Smooth muscle cell (in vitro differentiated cells): ENCODE measurements around the gene LIM2. TPM values are rescaled to one million over a fixed set of nuclear protein-coding genes. Genes with fewer than 3 reads are reported as not detected.

Experiments
- DNase-seq: peaks from one replicate; lab custom pipeline; 2025; ENCODE audit not compliant: unreplicated experiment; lab: John Stamatoyannopoulos, UW
- H2AFZ ChIP-seq: fragments of 200-600 bp; sonication (generic); 2 replicates; pipeline ENCODE4 v1.6.0; 2016; ENCODE audit warnings: antibody characterized with exemption, low read depth, mild to moderate bottlenecking
- H3F3A ChIP-seq: fragments of 200-600 bp; sonication (generic); 2 replicates; pipeline ENCODE4 v1.6.0; 2017; ENCODE audit warnings: antibody characterized with exemption, low read depth
- H3K27ac ChIP-seq: fragments of 200-600 bp; sonication (generic); 2 replicates; pipeline ENCODE4 v1.5.1; 2016; ENCODE audit warnings: low read depth, mild to moderate bottlenecking
- H3K27me3 ChIP-seq: fragments of 200-600 bp; sonication (generic); 2 replicates; pipeline ENCODE4 v1.6.1; 2016; ENCODE audit warnings: low read depth, mild to moderate bottlenecking
- H3K36me3 ChIP-seq: fragments of 200-600 bp; sonication (generic); 2 replicates; pipeline ENCODE4 v1.5.1; 2016; ENCODE audit warnings: low read depth
- H3K4me1 ChIP-seq: fragments of 200-600 bp; sonication (generic); 2 replicates; pipeline ENCODE4 v1.5.1; 2016; ENCODE audit warnings: low read depth
- H3K4me2 ChIP-seq: fragments of 200-600 bp; sonication (generic); 2 replicates; pipeline ENCODE4 v1.6.0; 2016; ENCODE audit warnings: mild to moderate bottlenecking
- H3K4me3 ChIP-seq: fragments of 200-600 bp; sonication (generic); 2 replicates; pipeline ENCODE4 v1.5.1; 2016; ENCODE audit warnings: mild to moderate bottlenecking
- H3K79me2 ChIP-seq: fragments of 200-600 bp; sonication (generic); 2 replicates; pipeline ENCODE4 v1.6.0; 2016; ENCODE audit warnings: low read depth, mild to moderate bottlenecking
- H3K9ac ChIP-seq: fragments of 200-600 bp; sonication (generic); 2 replicates; pipeline ENCODE4 v1.6.0; 2016; ENCODE audit warnings: low read depth
- H3K9me3 ChIP-seq: fragments of 200-600 bp; sonication (generic); replicated peaks from 2 replicates; pipeline ENCODE4 v1.5.1; 2016; ENCODE audit warnings: low read depth
- H4K20me1 ChIP-seq: fragments of 200-600 bp; sonication (generic); 2 replicates; pipeline ENCODE4 v1.6.0; 2016; ENCODE audit warnings: low read depth
- CTCF ChIP-seq: fragments of 200-600 bp; sonication (generic); IDR thresholded peaks from 2 replicates; pipeline ENCODE4 v1.5.1; 2017; ENCODE audit warnings: borderline replicate concordance, mild to moderate bottlenecking, antibody characterized with exemption; ENCODE audit not compliant: insufficient read depth, poor library complexity, severe bottlenecking
- WGBS: methylation state at CpG from one replicate; pipeline ENCODE4 v1.1.7; 2016; ENCODE audit warnings: low lambda C conversion rate; 5-methylcytosine and 5-hydroxymethylcytosine counted together
- polyA plus RNA-seq: library from polyadenylated mRNA; unstranded; fragments of >200 nt; fragmentation: Nextera tagmentation; extraction: Ambion mirVana; gene quantifications from 2 replicates; pipeline ENCODE4 v1.2.1, GENCODE V29; 2016
- total RNA-seq: library from RNA; depleted of rRNA; stranded (reverse); fragments of >200 nt; gene quantifications from 2 replicates; pipeline ENCODE4 v1.2.3, GENCODE V29; 2014

Gene LIM2
- total and polyA plus RNA-seq, 2 experiments from 2014 or later, result not detected

- no peaks in the 10 kb centered on the region for H4K20me1 ChIP-seq
- H3F3A ChIP-seq, result no peaks in the 10 kb centered on the region
- H2AFZ ChIP-seq, result peak overlapping the region; percentile 63
- peak overlapping the region; percentile 88 for H3K27ac ChIP-seq
- TF ChIP-seq CTCF, result no peak
- peak overlapping the region; percentile 100 for H3K4me2 ChIP-seq
- DNase-seq, result peak; percentile 76
- H3K36me3 ChIP-seq, result no peaks in the 10 kb centered on the region
- peak overlapping the region; percentile 84 for H3K9ac ChIP-seq
- H3K9me3 ChIP-seq, result no peaks in the 10 kb centered on the region
- H3K27me3 ChIP-seq, result no peaks in the 10 kb centered on the region
- no peaks in the 10 kb centered on the region for H3K79me2 ChIP-seq
- WGBS, result under 1% methylated on average over 15 of the region's 15 CpGs
- peak overlapping the region; percentile 93 for H3K4me3 ChIP-seq
- peaks cover 22% of the 10 kb centered on the region for H3K4me1 ChIP-seq
These were observed 20.6 kb downstream of the LIM2 start for GRCh38 chr19:51367255-51367564.

- H3K27me3 ChIP-seq, result no peaks in the 10 kb centered on the region
- H2AFZ ChIP-seq, result peak overlapping the region; percentile 63
- H3K4me1 ChIP-seq, result peaks cover 22% of the 10 kb centered on the region
- peak overlapping the region; percentile 100 for H3K4me2 ChIP-seq
- no peaks in the 10 kb centered on the region for H3K9me3 ChIP-seq
- under 1% methylated on average over 42 of the region's 54 CpGs for WGBS
- peak; percentile 89 for DNase-seq
- H3K9ac ChIP-seq, result peak overlapping the region; percentile 84
- H3K36me3 ChIP-seq, result no peaks in the 10 kb centered on the region
- H3K27ac ChIP-seq, result peak overlapping the region; percentile 88
- H3K79me2 ChIP-seq, result no peaks in the 10 kb centered on the region
- no peak for TF ChIP-seq CTCF
- H3K4me3 ChIP-seq, result peak overlapping the region; percentile 93
- H3F3A ChIP-seq, result no peaks in the 10 kb centered on the region
- H4K20me1 ChIP-seq, result no peaks in the 10 kb centered on the region
These were observed 21.2 kb downstream of the LIM2 start for GRCh38 chr19:51366389-51367254.

GRCh38 chr19:51365965-51366388, 21.8 kb downstream of the LIM2 start, which contains the start of gene ETFB:
Gene ETFB, minus strand, starts transcription at chr19:51366388. Its CDS starts 62 bp downstream, at chr19:51366326.
- Histone ChIP-seq H3K36me3 (no peaks in the 10 kb centered on the region), H3K9me3 (no peaks in the 10 kb centered on the region), H2AFZ (peak within 1 kb of the TSS; percentile 89), H3K27ac (peak within 1 kb of the TSS; percentile 88), H3K79me2 (no peaks in the 10 kb centered on the region), H4K20me1 (no peaks in the 10 kb centered on the region), H3K4me2 (peak within 1 kb of the TSS; percentile 100), H3K27me3 (no peaks in the 10 kb centered on the region), H3K4me1 (peaks cover 22% of the 10 kb centered on the region), H3K9ac (peak within 1 kb of the TSS; percentile 87), H3F3A (no peaks in the 10 kb centered on the region), H3K4me3 (peak within 1 kb of the TSS; percentile 93)
- no peak for DNase-seq
- WGBS, result 4% methylated on average over 25 of the region's 27 CpGs
- no peak for TF ChIP-seq CTCF
